Activated CD4-positive, alpha-beta T cell treated with anti-CD3 and anti-CD28 coated beads, Interleukin-2, amount 10 ng/mL, durations not matched to agents 24 days and 14 days (primary cell): Measurements from ENCODE around the gene CFL2. TPM values are rescaled to one million over a fixed set of nuclear protein-coding genes. Genes with fewer than 3 reads are reported as not detected.

Experiments used
- DNase-seq: peaks from one replicate; pipeline ENCODE4 v3.0.0; 2022
- H3K27ac Mint-ChIP-seq: one replicate; pipeline ENCODE4 v1.8.0; 2022; ENCODE audit warnings: mild to moderate bottlenecking, mixed read lengths
- H3K27me3 Mint-ChIP-seq: one replicate; pipeline ENCODE4 v1.8.0; 2022; ENCODE audit warnings: mixed read lengths
- H3K36me3 Mint-ChIP-seq: one replicate; pipeline ENCODE4 v1.8.0; 2022; ENCODE audit warnings: low read depth, mild to moderate bottlenecking, mixed read lengths
- H3K4me1 Mint-ChIP-seq: one replicate; pipeline ENCODE4 v1.8.0; 2021; ENCODE audit warnings: mixed read lengths
- H3K4me3 Mint-ChIP-seq: one replicate; pipeline ENCODE4 v1.8.0; 2022; ENCODE audit warnings: mild to moderate bottlenecking, moderate library complexity, mixed read lengths
- H3K9me3 Mint-ChIP-seq: one replicate; pipeline ENCODE4 v1.8.0; 2021; ENCODE audit warnings: mixed read lengths
- intact Hi-C: fragments of 100-400 bp; cut with micrococcal nuclease; formaldehyde crosslinking; loops from one replicate; pipeline ENCODE4 v1.15.1; 2023
- total RNA-seq: library from RNA; stranded (reverse); gene quantifications from 2 replicates; pipeline ENCODE4 v1.2.3, GENCODE V29; 2022

The CFL2 gene
- total RNA-seq, 1 donor from 2014 or later = 6.0 TPM

DNA sequence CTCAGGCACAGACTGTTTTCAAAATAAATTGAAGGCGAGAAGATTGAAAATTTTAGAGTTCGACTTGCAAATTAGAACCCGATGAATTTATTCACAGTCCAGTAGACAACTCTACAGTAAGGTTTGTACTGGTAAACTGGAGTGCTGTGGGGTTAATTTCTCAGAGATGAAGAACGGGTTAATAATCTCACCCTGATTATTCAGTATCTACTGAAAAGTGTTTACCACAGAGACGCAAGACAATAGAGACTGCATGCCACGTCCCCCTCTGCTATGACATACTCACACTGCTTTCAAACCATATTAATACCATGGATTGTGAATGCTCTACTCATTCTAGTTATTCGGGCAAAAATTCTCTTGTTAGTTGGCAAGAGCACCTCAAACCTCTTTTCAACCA, 36.1 kb downstream of the CFL2 start:
- no peaks in the 10 kb centered on the region for H3K9me3 Mint-ChIP-seq
- intact Hi-C loops = no loop called here
- DNase-seq = no peak
- H3K4me3 Mint-ChIP-seq = no peak overlapping the region
- peaks cover 3% of the 10 kb centered on the region for H3K4me1 Mint-ChIP-seq
- no peak overlapping the region for H3K27ac Mint-ChIP-seq
- H3K36me3 Mint-ChIP-seq = no peaks in the 10 kb centered on the region
- peaks cover 2% of the 10 kb centered on the region for H3K27me3 Mint-ChIP-seq

- Mint-ChIP-seq H3K27me3 (peaks cover 2% of the 10 kb centered on the region), H3K4me3 (no peak overlapping the region), H3K9me3 (no peaks in the 10 kb centered on the region), H3K4me1 (peaks cover 3% of the 10 kb centered on the region), H3K27ac (no peak overlapping the region), H3K36me3 (no peaks in the 10 kb centered on the region)
- no peak for DNase-seq
- intact Hi-C loops = no loop called here
These were observed 37.7 kb downstream of the CFL2 start for GRCh38 chr14:34676516-34677211.

GRCh38 chr14:34673702-34674101, 40.7 kb downstream of the CFL2 start:
- Mint-ChIP-seq H3K4me3 (no peak overlapping the region), H3K9me3 (no peaks in the 10 kb centered on the region), H3K4me1 (peaks cover 3% of the 10 kb centered on the region), H3K27ac (no peak overlapping the region), H3K27me3 (no peaks in the 10 kb centered on the region), H3K36me3 (no peaks in the 10 kb centered on the region)
- DNase-seq = no peak
- intact Hi-C loops = loop anchor here (5.0 kb wide), 1 partner anchor 749 kb away; no protein-coding TSS in a partner anchor

DNA sequence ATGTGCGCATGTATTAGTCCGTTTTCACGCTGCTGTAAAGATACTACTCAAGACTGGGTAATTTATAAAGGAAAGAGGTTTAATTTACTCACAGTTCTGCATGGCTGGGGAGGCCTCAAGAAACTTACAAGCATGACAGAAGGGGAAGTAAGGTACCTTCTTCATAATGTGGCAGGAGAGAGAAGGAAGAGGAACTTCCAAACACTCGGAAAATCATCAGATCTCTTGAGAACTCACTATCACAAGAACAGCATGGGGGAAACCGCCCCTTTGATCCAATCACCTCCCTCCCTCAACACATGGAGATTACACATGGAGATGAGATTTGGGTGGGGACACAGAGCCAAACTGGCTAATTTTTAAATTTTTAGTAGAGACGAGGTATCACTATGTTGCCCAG, 42.7 kb downstream of the CFL2 start:
- no peaks in the 10 kb centered on the region for H3K4me1 Mint-ChIP-seq
- H3K27ac Mint-ChIP-seq = no peak overlapping the region
- no peak overlapping the region for H3K4me3 Mint-ChIP-seq
- intact Hi-C loops = loop anchor here (1.0 to 5.0 kb wide), 2 partner anchors 52 to 751 kb away; no protein-coding TSS in a partner anchor
- DNase-seq = no peak
- H3K9me3 Mint-ChIP-seq = no peaks in the 10 kb centered on the region
- H3K27me3 Mint-ChIP-seq = no peaks in the 10 kb centered on the region
- H3K36me3 Mint-ChIP-seq = no peaks in the 10 kb centered on the region

- Mint-ChIP-seq H3K4me3 (no peak overlapping the region), H3K27ac (no peak overlapping the region), H3K27me3 (no peaks in the 10 kb centered on the region), H3K4me1 (peaks cover 4% of the 10 kb centered on the region), H3K36me3 (no peaks in the 10 kb centered on the region), H3K9me3 (no peaks in the 10 kb centered on the region)
- intact Hi-C loops = no loop called here
- DNase-seq = no peak
These were observed 46.3 kb downstream of the CFL2 start for GRCh38 chr14:34668111-34668510.

- Mint-ChIP-seq H3K9me3 (no peaks in the 10 kb centered on the region), H3K27me3 (peaks cover 3% of the 10 kb centered on the region), H3K4me3 (no peak overlapping the region), H3K27ac (no peak overlapping the region), H3K36me3 (no peaks in the 10 kb centered on the region), H3K4me1 (peaks cover 4% of the 10 kb centered on the region)
- DNase-seq = no peak
- intact Hi-C loops = no loop called here
These were observed 47.4 kb downstream of the CFL2 start for GRCh38 chr14:34667007-34667406.

- H3K36me3 Mint-ChIP-seq = no peaks in the 10 kb centered on the region
- H3K27ac Mint-ChIP-seq = peak overlapping the region; percentile 56
- H3K4me1 Mint-ChIP-seq = peaks cover 4% of the 10 kb centered on the region
- H3K9me3 Mint-ChIP-seq = peaks cover 2% of the 10 kb centered on the region
- intact Hi-C loops = no loop called here
- peak; percentile 63 for DNase-seq
- peaks cover 9% of the 10 kb centered on the region for H3K27me3 Mint-ChIP-seq
- no peak overlapping the region for H3K4me3 Mint-ChIP-seq
These were observed 48.5 kb downstream of the CFL2 start for GRCh38 chr14:34665785-34666435.

- H3K4me3 Mint-ChIP-seq = no peak overlapping the region
- H3K9me3 Mint-ChIP-seq = peaks cover 4% of the 10 kb centered on the region
- no peaks in the 10 kb centered on the region for H3K36me3 Mint-ChIP-seq
- H3K27me3 Mint-ChIP-seq = peaks cover 12% of the 10 kb centered on the region
- DNase-seq = no peak
- peaks cover 4% of the 10 kb centered on the region for H3K4me1 Mint-ChIP-seq
- H3K27ac Mint-ChIP-seq = no peak overlapping the region
- intact Hi-C loops = no loop called here
These were observed 51.8 kb downstream of the CFL2 start for GRCh38 chr14:34662561-34663088.

DNA sequence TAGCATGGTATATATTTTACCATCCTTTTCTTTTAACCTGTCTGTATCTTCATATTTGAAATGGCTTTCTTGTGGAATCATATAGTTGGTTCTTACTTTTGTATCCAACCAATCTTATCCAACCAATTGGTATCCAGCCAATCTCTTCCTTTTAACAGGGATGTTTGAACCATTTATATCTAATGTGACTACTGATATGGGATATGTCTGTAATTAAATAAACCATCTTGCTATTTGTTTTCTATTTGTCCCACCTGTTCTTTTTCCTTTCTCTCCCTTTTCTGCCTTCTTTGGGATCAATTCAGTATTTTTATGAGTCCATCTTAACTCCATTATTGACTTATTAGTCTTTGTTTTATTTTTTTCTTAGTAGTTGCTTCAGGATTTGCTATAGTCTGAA, 53.6 kb downstream of the CFL2 start:
- H3K27me3 Mint-ChIP-seq = peaks cover 13% of the 10 kb centered on the region

More for the DNA sequence above, 53.6 kb downstream of the CFL2 start:
- Mint-ChIP-seq H3K4me1 (no peaks in the 10 kb centered on the region), H3K27ac (no peak overlapping the region), H3K36me3 (no peaks in the 10 kb centered on the region), H3K9me3 (peaks cover 4% of the 10 kb centered on the region), H3K4me3 (no peak overlapping the region)
- DNase-seq = no peak
- intact Hi-C loops = no loop called here

Other genes starting within 250 kb of the CFL2 start
- 33.7 and 34.7 TPM in 2 replicates for gene EAPP, start 174.9 kb downstream of the CFL2 start, total RNA-seq
- 68.6 and 70.4 TPM in 2 replicates for gene SNX6, start 84.4 kb downstream of the CFL2 start, total RNA-seq
- 89.7 TPM in 2 replicates for gene BAZ1A, start 160.8 kb upstream of the CFL2 start, total RNA-seq